T1000 (cell line): ENCODE measurements around the gene RNF175.

Experiments used
- DNase-seq: peaks from one replicate; lab custom pipeline; 2025; ENCODE audit warnings: mixed read lengths; lab: John Stamatoyannopoulos, UW

Gene RNF175

DNA sequence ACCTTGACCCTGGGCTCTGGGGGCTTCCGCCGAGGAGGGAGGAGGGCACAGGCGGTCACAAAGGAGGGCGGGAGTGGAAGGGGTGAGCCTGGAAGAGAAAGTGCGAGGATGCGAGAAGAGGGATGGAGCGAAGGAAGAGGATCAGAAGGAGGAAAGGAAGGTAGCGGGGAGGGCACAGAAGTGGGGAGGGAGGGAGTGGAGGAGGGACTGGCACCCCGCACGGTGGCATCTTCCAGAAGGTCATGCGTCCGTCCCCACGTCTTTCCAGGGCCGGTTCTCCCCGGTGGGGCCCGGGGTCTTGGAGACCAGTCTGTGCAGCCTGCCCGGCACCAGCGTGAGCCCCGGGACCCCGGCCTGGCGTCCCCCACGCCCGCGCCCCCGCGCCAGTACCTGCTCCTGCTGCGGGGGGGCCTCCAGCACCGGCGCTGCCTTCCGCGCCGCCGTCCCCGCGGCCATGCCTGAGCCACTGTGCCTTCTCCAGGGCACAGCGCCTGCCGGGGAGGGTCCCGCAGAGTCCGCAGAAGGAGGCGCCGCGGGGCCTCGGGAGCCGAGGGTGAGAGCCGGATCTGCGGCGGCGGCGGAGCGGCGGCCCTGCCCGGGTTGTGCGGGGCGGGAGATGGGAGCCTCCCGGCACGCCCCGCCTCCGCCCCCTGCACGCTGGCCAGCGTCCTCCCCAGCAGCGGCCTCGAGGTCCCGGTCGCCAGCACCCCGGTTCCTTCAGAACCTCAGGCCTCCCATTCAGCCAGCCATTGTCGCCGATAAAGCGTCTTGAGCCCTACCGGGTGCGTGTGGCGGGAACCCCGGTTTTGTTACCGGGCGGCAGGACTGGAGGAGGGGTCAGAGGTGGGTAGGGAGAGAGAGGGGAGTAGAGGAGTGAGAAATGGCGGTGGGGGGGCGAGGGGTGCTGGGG, at the start of gene RNF175:
Gene RNF175 (minus strand): TSS at position 618 of the 910 bp plus-strand sequence. CDS start 162 bp downstream, at position 456.
- DNase-seq: no peak

DNA sequence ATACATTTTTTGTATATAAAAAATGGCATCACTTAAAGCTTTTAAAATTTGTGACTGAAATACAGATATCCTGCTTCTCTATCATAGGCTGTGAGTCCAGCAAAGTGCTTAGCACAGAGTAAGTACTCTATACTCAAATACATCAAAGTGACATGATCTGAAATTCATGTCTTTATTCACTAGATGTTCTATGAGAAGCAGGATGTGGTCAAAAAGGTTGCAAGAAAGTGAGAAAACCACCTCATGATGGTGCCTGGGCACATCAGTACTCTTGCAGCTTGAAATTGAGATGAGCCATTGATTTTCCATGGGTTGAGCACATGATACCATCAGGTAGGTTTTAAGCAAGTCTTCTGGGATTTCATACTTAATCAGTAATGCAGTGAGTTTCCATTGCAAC, 49.5 kb upstream of the RNF175 start:
- no peak for DNase-seq

DNA sequence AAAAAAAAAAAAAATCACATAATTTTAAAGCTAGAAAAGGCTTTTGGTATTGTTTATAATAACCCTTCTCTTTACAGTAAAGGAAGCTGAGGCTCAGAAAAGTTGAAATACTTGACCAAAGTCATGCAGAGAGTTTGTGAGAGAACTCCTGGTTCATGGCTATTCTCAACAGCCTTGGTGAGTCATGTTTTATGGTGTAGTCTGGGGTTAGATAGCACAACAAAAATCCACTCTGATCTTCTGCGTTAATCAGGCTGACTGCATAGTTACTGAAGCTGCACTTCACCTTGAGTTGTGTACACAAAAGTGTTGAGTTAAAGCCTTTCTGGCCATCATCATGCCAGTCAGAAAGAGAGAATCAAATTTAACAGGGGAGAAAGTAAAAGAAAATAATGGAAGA, 48.4 kb upstream of the RNF175 start:
- no peak for DNase-seq

DNA sequence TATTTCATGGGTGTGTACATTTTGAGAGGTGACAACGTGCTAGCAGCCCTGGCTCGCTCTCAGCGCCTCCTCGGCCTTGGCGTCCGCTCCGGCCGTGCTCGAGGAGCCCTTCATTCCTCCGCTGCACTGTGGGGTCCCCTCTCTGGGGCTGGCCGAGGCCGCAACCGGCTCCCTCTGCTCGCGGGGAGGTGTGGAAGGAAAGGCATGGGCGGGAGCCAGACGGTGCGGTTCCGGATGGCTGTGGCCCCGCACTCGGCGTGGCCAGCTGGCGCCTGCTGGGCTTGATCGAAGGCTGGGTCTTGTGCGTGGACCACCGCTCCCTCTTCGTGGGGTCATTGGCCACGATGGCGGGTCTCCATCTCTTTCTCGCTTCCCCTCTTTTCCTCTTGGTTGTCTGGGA, 46.2 kb upstream of the RNF175 start:
- no peak for DNase-seq

DNA sequence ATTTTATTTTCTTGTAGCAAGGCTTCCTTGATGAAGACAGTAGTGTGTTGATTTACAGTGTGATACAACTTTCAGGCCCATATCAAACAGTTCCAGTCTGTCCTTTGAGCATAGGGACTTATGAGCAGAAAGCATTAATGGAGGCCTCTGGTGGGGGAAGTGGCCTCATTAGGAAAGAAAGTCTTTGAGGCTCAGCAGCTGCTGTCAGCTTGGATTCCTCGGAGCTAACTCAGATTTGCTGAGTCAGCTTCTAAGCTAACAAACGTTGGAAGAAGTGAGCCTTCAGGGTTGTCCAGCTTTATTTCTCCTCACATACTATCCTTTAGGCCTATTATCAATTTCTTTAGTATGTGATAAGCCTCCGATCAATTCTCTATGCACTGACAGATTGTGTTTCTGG, 44.9 kb upstream of the RNF175 start:
- DNase-seq: no peak

DNA sequence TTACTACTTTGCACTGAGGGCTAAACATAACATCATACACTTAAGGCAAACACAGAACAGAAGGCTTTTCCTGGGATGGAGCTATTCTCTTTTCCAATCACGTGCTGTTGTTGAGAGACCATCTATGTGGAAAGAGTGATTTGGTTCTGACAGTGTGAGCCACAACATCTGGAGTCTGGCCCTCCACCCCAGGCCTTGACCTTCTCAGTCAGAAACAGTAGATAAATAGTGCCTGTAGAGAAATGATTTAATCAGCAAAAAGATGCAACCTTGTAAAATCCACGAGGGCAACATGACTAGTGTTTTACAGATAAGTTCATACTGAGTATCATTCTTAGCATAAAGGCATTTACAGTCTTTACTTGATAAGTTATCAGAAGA, 39.9 kb upstream of the RNF175 start:
- no peak for DNase-seq

DNA sequence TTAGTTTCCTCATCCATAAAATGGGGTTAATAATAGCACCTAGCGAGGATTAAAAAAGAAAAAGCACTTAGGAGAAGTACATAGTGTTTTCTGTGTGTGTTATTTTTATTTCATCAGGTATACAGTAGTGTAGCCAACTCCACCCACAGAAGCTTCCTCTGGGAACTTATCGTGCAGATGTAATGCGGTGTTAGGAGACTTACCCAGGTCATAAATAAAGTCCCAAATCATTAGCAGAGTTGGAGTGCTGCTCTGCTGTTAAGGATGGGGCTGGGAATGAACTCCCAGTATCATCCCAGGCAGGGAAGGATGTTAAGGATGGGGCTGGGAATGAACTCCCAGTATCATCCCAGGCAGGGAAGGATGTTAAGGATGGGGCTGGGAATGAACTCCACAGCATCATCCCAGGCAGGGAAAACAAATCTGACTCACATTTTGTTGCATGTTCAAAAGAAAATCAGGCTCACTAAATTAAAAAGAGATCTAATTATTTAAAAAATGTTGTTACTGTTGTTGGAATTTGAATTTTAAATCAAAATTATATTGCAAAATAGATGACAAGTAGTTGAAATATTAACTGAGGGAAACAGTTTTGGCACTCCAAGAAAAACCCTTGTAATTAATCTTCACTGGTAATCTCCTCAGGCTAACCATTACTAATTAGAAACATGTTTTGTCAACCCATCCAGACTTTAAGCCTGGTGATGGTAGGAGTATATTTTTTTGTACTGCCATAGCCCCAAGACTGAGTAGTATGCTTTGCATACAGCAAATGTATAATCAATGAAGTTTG, 39.3 kb upstream of the RNF175 start:
- no peak for DNase-seq

DNA sequence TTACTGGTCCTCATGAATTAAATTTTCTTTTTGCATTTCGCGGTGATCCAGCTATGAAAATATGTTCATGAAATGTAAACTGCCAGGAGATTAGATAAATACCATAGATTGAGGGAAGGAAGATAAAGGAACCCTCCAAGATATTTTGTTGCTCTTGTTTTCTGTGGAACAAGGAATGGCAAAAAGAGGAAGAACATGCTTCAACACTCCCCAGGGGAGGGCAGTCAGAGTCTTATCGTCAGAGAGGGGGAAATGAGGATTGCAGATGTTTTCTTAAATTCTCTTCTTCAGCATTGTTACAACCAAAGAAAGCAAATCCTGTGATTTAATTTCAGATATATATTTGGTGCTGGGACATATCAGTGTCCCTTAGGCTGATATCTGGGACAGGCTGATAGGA, 38.6 kb upstream of the RNF175 start:
- DNase-seq: no peak

DNA sequence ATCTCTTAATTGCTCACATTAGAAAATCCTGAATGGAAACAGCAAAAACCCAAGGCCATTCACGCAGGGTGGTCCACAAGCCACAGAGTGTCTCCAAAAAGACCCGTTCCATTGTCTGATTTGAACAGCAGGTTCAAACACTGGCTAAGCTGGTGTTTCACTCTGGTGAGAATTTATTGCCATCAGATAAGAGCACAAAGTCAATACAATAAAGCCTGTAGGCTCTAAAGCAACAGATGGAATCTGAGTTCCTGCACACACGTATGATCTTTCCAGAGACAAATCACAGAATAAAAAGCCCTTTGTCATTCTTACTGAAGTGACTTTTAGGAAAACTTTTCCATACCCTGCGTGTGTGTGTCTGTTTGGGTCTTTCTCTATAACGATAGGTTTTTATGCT, 34.2 kb upstream of the RNF175 start:
- no peak for DNase-seq

DNA sequence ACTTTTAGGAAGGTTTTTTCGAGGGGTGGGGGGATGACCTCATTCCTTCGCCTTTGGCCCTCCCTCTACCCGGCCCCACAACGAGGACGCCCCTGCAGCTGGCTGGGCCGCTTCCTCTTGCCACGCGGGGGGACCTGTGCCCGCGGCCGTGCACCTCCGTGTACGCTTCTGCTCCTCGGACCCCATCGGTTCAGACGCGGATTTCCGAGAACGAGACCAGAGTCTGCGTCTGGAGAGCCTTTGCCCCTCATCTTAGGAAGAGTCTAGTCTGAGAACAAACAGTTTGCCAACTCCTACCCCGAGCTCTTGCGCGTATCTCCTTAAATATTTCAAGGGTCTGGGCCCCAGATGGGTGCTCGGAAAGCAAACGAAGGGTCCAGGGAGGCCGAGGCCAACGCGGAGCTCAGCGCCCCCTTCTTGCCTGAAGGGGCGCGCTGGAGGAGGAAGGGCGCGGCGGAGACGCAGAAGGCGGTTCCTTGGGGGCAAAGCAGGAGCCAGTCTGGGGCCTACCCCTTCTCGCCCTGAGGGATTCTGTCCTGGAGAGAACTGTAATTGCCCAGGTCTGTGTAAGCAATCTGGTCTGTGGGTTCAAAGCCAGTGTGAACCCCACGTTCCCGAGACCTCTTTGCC, 32.9 kb upstream of the RNF175 start:
- no peak for DNase-seq

DNA sequence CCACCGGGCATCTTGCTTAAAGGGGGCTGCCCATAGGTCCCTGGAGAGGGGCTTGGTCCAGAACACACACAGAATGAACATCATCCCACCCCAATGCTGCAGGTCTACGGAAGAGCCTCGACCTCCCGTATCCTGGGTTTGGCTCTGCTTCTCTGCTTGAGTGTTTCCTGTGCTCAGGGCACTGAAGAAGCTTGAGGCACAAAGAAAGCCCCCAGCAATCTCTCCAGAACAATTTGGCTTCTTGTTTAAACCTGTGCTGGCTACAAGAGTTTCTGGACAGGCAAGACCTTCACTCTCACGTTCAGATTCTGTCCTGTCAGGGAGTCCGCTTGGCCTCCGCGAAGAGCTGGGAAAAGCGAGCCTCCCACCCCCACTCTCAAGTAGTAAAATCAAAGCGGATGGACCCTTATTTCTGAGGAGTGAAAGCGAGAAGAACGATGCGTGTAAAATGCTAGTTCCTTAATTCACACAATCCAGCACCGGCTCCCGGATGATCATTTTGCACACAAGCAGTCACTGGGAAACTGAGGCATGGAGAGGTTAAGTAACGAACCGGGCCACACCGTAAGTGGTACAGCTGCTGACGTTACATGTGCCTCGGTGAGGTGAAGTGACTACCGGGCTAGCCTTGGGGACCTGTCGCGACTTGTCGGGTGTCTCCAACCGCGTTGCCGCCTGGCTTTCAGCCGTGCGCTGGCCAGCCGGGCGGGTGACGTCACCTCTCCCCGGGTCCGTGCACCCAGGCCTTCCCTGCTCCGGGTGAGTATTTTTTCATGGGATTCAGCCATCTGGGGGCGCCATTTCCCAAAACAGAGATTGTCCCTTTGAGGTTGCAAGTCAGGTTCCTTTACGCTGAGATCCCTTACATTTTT, 32.2 kb upstream of the RNF175 start:
- DNase-seq: no peak

DNA sequence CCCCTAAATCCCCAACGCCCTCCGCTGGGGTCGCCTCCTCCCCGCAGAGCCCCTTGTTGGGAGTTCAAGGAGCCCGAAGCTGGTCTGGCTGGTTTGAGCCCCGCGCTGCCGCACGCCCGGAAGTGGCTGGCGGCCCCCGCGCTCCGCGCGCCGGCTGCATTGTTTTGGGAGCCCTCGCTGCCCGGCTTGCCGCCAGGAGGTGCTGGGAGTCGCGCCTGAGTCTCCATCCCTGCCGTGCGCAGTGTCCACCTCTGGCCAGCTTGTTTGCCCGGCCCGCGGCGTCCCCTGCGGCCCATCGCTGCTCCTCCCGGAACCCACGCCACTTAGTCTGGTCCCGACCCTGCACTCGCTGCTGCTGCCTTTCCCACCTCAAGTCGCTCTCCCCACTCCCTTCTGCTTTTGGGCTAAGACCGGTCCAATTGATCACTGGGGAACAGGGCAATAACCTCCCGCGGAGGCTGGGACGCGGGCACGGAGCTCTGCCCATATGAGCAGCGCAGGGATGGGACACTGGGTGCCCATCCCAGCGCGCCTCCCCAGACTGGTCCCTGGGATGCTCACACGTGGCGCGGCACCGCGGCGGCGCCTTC, 31.2 kb upstream of the RNF175 start:
- DNase-seq: no peak

DNA sequence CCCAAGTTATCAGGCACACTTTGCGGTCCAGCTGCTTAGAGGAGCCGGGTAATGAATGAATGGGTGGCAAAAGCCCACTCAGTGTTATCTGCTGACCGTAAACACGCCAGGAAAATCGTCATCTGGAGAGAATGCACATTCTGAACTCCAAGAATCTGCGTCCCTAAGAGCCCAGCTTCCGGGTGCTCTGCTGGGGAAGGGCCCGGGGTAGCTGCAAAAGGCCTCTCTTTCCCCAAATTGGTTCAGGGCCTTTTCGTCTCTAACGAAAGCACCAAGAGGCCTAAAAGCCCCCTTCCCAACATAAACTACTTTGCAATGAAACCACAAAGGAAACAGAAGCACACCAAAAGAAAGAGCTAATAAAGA, 30.7 kb upstream of the RNF175 start:
- no peak for DNase-seq

DNA sequence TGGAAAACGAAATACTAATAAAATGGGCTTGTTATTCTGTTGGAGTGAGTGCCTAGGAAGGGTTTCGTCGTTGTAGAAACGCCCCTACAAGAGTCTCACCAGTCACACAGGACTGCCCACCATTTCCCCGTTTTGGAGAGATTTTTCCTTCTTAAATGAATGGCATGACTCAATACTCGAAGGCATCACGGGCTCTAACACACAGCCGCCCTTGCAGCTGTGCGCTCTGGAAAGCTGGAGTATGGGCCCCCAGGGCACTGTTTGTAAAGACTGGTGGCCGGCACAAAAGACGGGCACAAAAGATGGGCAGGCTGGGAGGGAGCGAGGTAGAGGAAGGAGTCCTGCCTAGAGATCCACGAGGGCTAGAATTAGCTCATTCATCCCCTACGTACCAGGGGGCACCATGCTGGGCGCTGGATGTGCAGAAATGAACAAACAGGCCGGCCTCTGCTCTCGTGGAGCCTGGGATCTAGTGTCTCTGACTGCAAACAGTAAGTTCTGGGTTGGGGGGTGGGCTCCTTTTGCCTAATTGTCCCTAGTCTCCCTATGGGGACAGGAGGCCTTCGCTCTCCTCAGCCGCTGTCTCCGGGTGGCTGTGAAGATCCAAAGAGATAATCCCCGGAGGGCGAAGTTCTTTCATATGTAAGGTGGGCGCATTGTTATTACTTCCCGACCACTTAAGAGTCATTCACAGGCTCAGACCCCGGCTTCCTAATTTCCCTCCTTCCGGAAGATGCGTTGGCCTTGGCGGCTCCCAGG, 30.1 kb upstream of the RNF175 start:
- no peak for DNase-seq

DNA sequence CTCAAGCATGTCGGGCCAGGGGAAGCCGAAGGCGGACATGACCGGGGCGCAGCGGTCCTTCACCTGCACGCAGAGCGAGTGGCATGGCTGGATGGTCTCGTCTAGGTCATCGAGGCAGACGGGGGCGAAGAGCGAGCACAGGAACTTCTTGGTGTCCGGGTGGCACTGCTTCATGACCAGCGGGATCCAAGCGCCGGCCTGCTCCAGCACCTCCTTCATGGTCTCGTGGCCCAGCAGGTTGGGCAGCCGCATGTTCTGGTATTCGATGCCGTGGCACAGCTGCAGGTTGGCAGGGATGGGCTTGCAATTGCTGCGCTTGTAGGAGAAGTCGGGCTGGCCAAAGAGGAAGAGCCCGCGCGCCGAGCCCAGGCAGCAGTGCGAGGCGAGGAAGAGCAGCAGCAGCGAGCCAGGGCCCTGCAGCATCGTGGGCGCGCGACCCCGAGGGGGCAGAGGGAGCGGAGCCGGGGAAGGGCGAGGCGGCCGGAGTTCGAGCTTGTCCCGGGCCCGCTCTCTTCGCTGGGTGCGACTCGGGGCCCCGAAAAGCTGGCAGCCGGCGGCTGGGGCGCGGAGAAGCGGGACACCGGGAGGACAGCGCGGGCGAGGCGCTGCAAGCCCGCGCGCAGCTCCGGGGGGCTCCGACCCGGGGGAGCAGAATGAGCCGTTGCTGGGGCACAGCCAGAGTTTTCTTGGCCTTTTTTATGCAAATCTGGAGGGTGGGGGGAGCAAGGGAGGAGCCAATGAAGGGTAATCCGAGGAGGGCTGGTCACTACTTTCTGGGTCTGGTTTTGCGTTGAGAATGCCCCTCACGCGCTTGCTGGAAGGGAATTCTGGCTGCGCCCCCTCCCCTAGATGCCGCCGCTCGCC, 28.8 kb upstream of the RNF175 start, which contains the start of gene SFRP2:
Gene SFRP2 (minus strand): TSS at position 671 of the 864 bp plus-strand sequence. CDS start 248 bp downstream, at position 423.
- no peak for DNase-seq

DNA sequence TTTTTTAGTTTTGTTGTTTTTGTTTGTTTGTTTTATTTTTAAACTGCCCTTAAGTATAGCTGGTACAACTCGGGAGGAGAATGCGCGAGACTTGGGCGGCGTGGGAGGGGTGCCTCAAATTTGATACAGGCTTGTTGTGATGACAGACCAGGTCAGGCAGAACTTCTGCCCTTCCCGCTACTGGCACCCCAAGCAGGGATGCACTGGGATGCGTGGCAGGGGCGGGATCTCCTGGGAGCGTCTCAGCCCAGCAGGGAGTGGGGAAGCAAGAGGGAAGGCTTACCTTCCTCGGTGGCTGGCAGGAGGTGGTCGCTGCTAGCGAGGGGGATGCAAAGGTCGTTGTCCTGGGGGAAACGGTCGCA, 28.2 kb upstream of the RNF175 start:
- DNase-seq: no peak

DNA sequence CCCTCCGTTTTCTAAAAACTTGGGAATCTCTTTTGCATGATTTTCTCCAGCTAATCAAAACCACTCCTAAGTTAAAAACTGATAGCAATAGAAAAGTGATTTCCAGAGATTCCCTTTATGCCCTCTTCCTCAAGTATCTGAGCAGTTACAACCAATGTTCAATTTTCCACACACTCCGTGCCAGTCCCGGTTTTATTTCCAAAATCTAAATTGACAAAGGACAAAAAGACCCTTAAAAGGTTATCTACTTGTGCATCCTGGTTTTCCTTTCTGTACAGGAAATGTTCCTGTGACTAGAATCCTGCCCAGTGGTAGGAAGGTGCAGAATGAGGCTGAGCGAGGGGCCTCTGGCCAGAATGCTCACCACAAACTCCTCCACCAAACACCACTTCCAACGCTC, 27.8 kb upstream of the RNF175 start:
- no peak for DNase-seq

DNA sequence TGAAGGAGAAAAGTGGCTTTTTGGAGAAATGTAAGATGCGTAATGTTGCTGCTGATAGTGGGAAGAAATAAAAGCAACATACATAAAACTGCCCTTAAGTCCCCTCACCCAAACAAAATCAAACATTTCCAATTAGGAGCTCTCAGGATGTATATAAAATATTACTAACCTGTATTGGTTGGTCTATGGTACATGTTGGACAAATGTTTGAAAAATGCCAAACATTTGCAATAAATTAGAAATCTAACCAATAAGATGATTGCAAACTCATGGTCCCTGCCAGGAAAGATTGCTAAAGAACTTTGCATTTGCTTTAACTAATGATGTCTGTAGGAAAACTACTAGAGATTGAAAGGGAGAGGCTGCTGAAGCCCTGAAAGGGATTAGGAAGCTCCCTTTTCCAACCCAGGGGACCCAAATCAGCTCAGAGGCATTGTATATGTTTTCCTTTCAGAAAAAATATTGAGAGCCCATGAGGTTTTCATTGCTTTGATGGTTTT, 27.3 kb upstream of the RNF175 start:
- DNase-seq: no peak

DNA sequence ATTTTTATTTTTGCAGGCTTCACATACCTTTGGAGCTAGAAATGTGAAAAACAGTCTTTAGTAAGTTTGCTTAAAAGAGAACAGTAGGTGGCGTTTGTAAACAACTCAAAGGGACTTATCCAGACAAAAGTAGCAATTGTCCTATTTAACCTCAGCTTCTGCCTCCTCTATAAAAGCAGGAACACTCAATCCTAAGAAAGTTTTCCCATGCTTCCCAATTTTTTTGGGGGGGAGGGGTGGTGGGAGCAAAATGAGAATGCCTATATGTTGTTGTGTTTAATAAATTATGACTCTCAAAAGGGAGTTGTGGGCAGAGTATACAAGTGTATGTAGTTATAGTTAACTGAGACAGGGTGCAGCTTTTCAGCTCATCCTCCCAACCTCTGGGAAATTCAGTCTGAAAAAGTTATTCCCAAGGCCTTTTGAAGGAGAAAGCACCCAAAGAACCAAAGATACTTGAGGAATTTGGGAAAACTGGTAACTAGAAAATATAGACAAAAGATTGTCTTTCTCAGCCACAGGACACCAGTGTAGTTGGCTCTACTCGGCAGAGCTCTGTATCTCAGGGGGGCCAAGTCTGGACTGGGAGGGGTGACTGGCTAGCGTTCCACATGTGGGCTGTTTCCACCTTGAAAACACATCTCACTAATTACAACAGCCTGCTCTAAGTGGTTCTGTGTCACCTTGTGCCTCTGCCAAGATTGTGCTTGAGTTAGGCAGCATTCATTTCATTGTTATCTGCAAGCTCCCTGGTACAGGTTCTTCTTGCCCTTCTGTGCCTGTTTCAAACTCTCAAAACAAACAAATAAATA, 26.3 kb upstream of the RNF175 start:
- DNase-seq: no peak
